SH-SY5Y (cell line): ENCODE results near the gene DCAF10.

Experiments
- GATA2 ChIP-seq: IDR thresholded peaks from 2 replicates; pipeline ENCODE4 v1.6.1; 2011; ENCODE audit warnings: mild to moderate bottlenecking, low read depth, low read length
- GATA3 ChIP-seq: IDR thresholded peaks from 2 replicates; pipeline ENCODE4 v1.6.1; 2011; ENCODE audit warnings: low read depth, mild to moderate bottlenecking, low read length, moderate library complexity

DNA sequence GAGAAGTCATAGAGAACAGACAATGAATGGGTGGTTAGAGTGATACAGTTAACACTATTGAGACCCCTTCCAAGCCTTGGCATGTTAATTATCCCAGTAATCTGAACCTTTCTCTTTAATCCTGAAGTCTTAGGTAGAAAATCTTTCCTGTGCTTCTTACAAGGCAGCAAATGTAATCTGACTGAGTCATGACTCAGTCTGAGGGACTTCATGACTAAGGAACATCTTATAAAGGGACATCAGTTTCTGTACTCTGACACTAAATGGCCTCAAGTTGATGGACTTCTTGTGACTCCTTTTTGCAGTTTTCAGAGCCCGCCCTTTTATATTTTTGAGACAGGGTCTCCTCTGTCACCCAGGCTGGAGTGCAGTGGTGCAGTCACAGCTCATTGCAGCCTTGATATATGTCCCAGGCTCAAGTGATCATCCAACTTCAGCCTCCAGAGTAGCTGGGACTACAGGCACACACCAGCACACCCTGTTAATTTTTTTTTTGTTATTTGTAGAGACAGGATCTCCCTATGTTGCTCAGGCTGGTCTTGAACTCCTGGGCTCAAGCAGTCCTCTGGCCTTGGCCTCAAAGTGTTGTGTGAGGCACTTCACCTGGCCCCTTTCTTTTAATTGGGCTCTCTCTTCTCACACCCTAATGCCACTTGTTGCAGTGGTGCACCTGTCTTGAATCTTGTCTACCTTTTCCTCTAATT lies 25.2 kb upstream of the DCAF10 start:
- TF ChIP-seq GATA3 (no peak), GATA2 (no peak)
